H9 (cell line): ENCODE results near the gene ZNRF1. TPM values are rescaled to one million over a fixed set of nuclear protein-coding genes. Genes with fewer than 3 reads are reported as not detected.

Source experiments
- DNase-seq: peaks from one replicate; pipeline ENCODE4 v3.0.0-alpha.2; 2017
- H2AFZ ChIP-seq: one replicate; pipeline ENCODE4 v1.6.1; 2013; ENCODE audit warnings: mild to moderate bottlenecking, low read length, control low read depth, moderate library complexity
- H2AK5ac ChIP-seq: 2 replicates; pipeline ENCODE4 v1.6.1; 2013; ENCODE audit warnings: low read length, control low read depth, mixed read lengths; ENCODE audit not compliant: insufficient read length
- H2BK120ac ChIP-seq: one replicate; pipeline ENCODE4 v1.6.1; 2013; ENCODE audit warnings: low read depth, mild to moderate bottlenecking, low read length, control low read depth, inconsistent platforms; ENCODE audit not compliant: poor library complexity, severe bottlenecking
- H2BK12ac ChIP-seq: 2 replicates; pipeline ENCODE4 v1.6.1; 2013; ENCODE audit warnings: low read length, control low read depth, mixed read lengths, low read depth; ENCODE audit not compliant: insufficient read length
- H2BK15ac ChIP-seq: 2 replicates; pipeline ENCODE4 v1.6.1; 2013; ENCODE audit warnings: low read depth, low read length, control low read depth
- H2BK20ac ChIP-seq: one replicate; pipeline ENCODE4 v1.6.1; 2013; ENCODE audit warnings: low read depth, mild to moderate bottlenecking, low read length, control low read depth, inconsistent platforms; ENCODE audit not compliant: poor library complexity, severe bottlenecking
- H2BK5ac ChIP-seq: 2 replicates; pipeline ENCODE4 v1.6.1; 2013; ENCODE audit warnings: low read length, control low read depth, mixed read lengths; ENCODE audit not compliant: insufficient read length
- H3K14ac ChIP-seq: 2 replicates; pipeline ENCODE4 v1.6.1; 2013; ENCODE audit warnings: low read length, control low read depth; ENCODE audit not compliant: insufficient read depth
- H3K18ac ChIP-seq: 2 replicates; pipeline ENCODE4 v1.6.1; 2013; ENCODE audit warnings: low read depth, mild to moderate bottlenecking, mixed read lengths, low read length, control low read depth; ENCODE audit not compliant: insufficient read length
- H3K23ac ChIP-seq: 2 replicates; pipeline ENCODE4 v1.6.1; 2013; ENCODE audit warnings: low read length, control low read depth, mixed read lengths, low read depth; ENCODE audit not compliant: insufficient read length
- H3K23me2 ChIP-seq: 2 replicates; pipeline ENCODE4 v1.6.1; 2013; ENCODE audit warnings: low read depth, mild to moderate bottlenecking, mixed read lengths, low read length, control low read depth; ENCODE audit not compliant: insufficient read length, poor library complexity, severe bottlenecking
- H3K27ac ChIP-seq: 2 replicates; pipeline ENCODE4 v1.5.1; 2013; ENCODE audit warnings: low read length, control low read depth, mixed read lengths, low read depth; ENCODE audit not compliant: insufficient read length
- H3K27me3 ChIP-seq: 2 replicates; pipeline ENCODE4 v1.6.1; 2013; ENCODE audit warnings: low read length, control low read depth, inconsistent platforms; ENCODE audit not compliant: insufficient read depth
- H3K4ac ChIP-seq: 2 replicates; pipeline ENCODE4 v1.6.1; 2013; ENCODE audit warnings: low read depth, mild to moderate bottlenecking, control low read depth, inconsistent platforms, low read length, moderate library complexity
- H3K4me1 ChIP-seq: 2 replicates; pipeline ENCODE4 v1.6.1; 2013; ENCODE audit warnings: low read length, control low read depth, inconsistent platforms; ENCODE audit not compliant: insufficient read depth
- H3K4me2 ChIP-seq: 2 replicates; pipeline ENCODE4 v1.6.1; 2013; ENCODE audit warnings: low read length, control low read depth, mixed read lengths; ENCODE audit not compliant: insufficient read length, insufficient read depth
- H3K56ac ChIP-seq: 2 replicates; pipeline ENCODE4 v1.6.1; 2013; ENCODE audit warnings: low read depth, mild to moderate bottlenecking, mixed read lengths, low read length, control low read depth; ENCODE audit not compliant: insufficient read length
- H3K79me1 ChIP-seq: 2 replicates; pipeline ENCODE4 v1.6.1; 2013; ENCODE audit warnings: low read depth, mild to moderate bottlenecking, moderate library complexity, low read length, control low read depth, inconsistent platforms; ENCODE audit not compliant: insufficient read depth, poor library complexity, severe bottlenecking
- H3K79me2 ChIP-seq: 2 replicates; pipeline ENCODE4 v1.6.1; 2013; ENCODE audit warnings: low read length, control low read depth, inconsistent platforms; ENCODE audit not compliant: insufficient read depth
- H3K9ac ChIP-seq: 2 replicates; pipeline ENCODE4 v1.6.1; 2013; ENCODE audit warnings: low read length, control low read depth, mixed read lengths; ENCODE audit not compliant: insufficient read length; ENCODE audit errors: extremely low read depth
- H3K9me3 ChIP-seq: one replicate; pipeline ENCODE4 v1.6.1; 2013; ENCODE audit warnings: low read depth, low read length, inconsistent platforms; ENCODE audit not compliant: control insufficient read depth
- H3T11ph ChIP-seq: one replicate; pipeline ENCODE4 v1.6.1; 2013; ENCODE audit warnings: mild to moderate bottlenecking, low read length, control low read depth, inconsistent platforms
- H4K20me1 ChIP-seq: one replicate; pipeline ENCODE4 v1.6.1; 2013; ENCODE audit not compliant: control insufficient read depth, insufficient read length, insufficient read depth
- H4K5ac ChIP-seq: 2 replicates; pipeline ENCODE4 v1.6.1; 2013; ENCODE audit warnings: low read depth, mild to moderate bottlenecking, mixed read lengths, low read length, control low read depth; ENCODE audit not compliant: insufficient read length
- H4K8ac ChIP-seq: replicated peaks from 2 replicates; pipeline ENCODE4 v1.6.1; 2013; ENCODE audit warnings: low read length, control low read depth, mixed read lengths, low read depth; ENCODE audit not compliant: insufficient read length
- H4K91ac ChIP-seq: 2 replicates; pipeline ENCODE4 v1.6.1; 2013; ENCODE audit warnings: low read depth, mild to moderate bottlenecking, moderate library complexity, mixed read lengths, low read length, control low read depth; ENCODE audit not compliant: insufficient read length
- H3K27ac Mint-ChIP-seq, 3 experiments: 2 replicates in 2 of 3; 3 replicates in 1 of 3; pipeline ENCODE4 v1.8.0; 2020 to 2021; ENCODE audit warnings: mixed read lengths in 3 of 3, mild to moderate bottlenecking in 1 of 3, moderate library complexity in 1 of 3
- H3K27me3 Mint-ChIP-seq: 2 replicates; pipeline ENCODE4 v1.8.0; 2021; ENCODE audit warnings: low read depth, mild to moderate bottlenecking, moderate library complexity, mixed read lengths
- H3K36me3 Mint-ChIP-seq, 3 experiments: 2 replicates in 2 of 3; 3 replicates in 1 of 3; pipeline ENCODE4 v1.8.0; 2020 to 2021; ENCODE audit warnings: low read depth in 3 of 3, mixed read lengths in 3 of 3; ENCODE audit not compliant: insufficient read depth in 1 of 3
- H3K4me1 Mint-ChIP-seq, 2 experiments: 2 replicates each; pipeline ENCODE4 v1.8.0; 2020; ENCODE audit warnings: mixed read lengths in 2 of 2
- H3K4me3 Mint-ChIP-seq, 2 experiments: 2 replicates in 1 of 2; 3 replicates in 1 of 2; pipeline ENCODE4 v1.8.0; 2020 to 2021; ENCODE audit warnings: mild to moderate bottlenecking in 2 of 2, mixed read lengths in 2 of 2, moderate library complexity in 1 of 2
- H3K9me3 Mint-ChIP-seq, 2 experiments: 2 replicates in 1 of 2; 3 replicates in 1 of 2; pipeline ENCODE4 v1.8.0; 2020; ENCODE audit warnings: mild to moderate bottlenecking in 2 of 2, mixed read lengths in 2 of 2, moderate library complexity in 1 of 2
- CTCF ChIP-seq: fragments of 200-600 bp; sonication (generic); conservative IDR thresholded peaks from 3 replicates; pipeline ENCODE4 v1.8.0; 2021; ENCODE audit warnings: antibody characterized with exemption, mild to moderate bottlenecking
- WGBS: extraction: QIAGEN DNeasy Blood & Tissue Kit; methylation state at CpG from one replicate; pipeline ENCODE4 v1.1.7; 2013; ENCODE audit warnings: missing lambda C conversion rate, low lambda C conversion rate, mixed read lengths; ENCODE audit not compliant: insufficient read length; ENCODE audit errors: extremely low coverage; 5-methylcytosine and 5-hydroxymethylcytosine counted together
- total RNA-seq: library from RNA; stranded (reverse); gene quantifications from 2 replicates; pipeline ENCODE4 v1.2.1, GENCODE V29; 2021

ZNRF1 gene
- total RNA-seq, 1 experiment from 2014 or later = 49.6 TPM

- H3K27me3 Mint-ChIP-seq = no peaks in the 10 kb centered on the region
- Histone ChIP-seq H2BK5ac (no peak overlapping the region), H3K14ac (no peak overlapping the region), H3T11ph (no peak overlapping the region), H3K23me2 (no peaks in the 10 kb centered on the region), H2BK20ac (no peak overlapping the region), H4K91ac (no peak overlapping the region), H3K4me1 (no peaks in the 10 kb centered on the region), H3K27ac (no peak overlapping the region), H2BK15ac (no peak overlapping the region), H2BK12ac (no peak overlapping the region), H3K27me3 (no peaks in the 10 kb centered on the region), H3K79me1 (peaks cover 12% of the 10 kb centered on the region), H3K4me2 (no peak overlapping the region), H4K8ac (no peak overlapping the region), H3K79me2 (no peaks in the 10 kb centered on the region; the same call in 1 of the 2 replicates), H3K4ac (no peak overlapping the region), H2AFZ (no peak overlapping the region), H3K9ac (no peak overlapping the region), H3K9me3 (no peaks in the 10 kb centered on the region), H2AK5ac (no peak overlapping the region), H3K23ac (no peak overlapping the region), H3K56ac (no peak overlapping the region), H2BK120ac (no peak overlapping the region), H4K5ac (no peak overlapping the region), H3K18ac (no peak overlapping the region), H4K20me1 (no peaks in the 10 kb centered on the region)
- H3K27ac Mint-ChIP-seq = no peak overlapping the region
- no peaks in the 10 kb centered on the region for H3K4me1 Mint-ChIP-seq
- no peak for DNase-seq
- no peak for TF ChIP-seq CTCF
- H3K9me3 Mint-ChIP-seq = peaks cover 7 to 36% of the 10 kb centered on the region in 2 experiments; a peak in 4 of 5 replicates
- WGBS = no CpG with 5 or more reads among the region's 1 CpG
- peaks cover 57 to 79% (median 73%) of the 10 kb centered on the region in 3 experiments for H3K36me3 Mint-ChIP-seq
- no peak overlapping the region for H3K4me3 Mint-ChIP-seq
Measured at GRCh38 chr16:75160386-75160785, 161.6 kb downstream of the ZNRF1 start.

Other genes with a start within 250 kb of the ZNRF1 start
- 25.1 and 26.6 TPM in 2 replicates for gene FA2H, start 224.2 kb upstream of the ZNRF1 start, total RNA-seq
- gene WDR59, start 13.9 kb upstream of the ZNRF1 start, total RNA-seq = 91.8 and 97.5 TPM in 2 replicates
- 14.5 and 14.7 TPM in 2 replicates for gene LDHD, start 117.8 kb downstream of the ZNRF1 start, total RNA-seq
- 13.7 and 15.3 TPM in 2 replicates for gene ZFP1, start 149.5 kb downstream of the ZNRF1 start, total RNA-seq
- gene CTRB2, start 208.1 kb downstream of the ZNRF1 start, total RNA-seq = not detected in 2 replicates
- gene CTRB1, start 220.0 kb downstream of the ZNRF1 start, total RNA-seq = not detected in 2 replicates